GM12878 (cell line): ENCODE measurements around the gene LSP1. TPM values are rescaled to one million over a fixed set of nuclear protein-coding genes. Genes with fewer than 3 reads are reported as not detected.

Experiments
- ATAC-seq: fragments of 200-7000 bp; cut with Tn5 transposase; 3 replicates; pipeline ENCODE4 v1.9.1; 2020; ENCODE audit warnings: mild to moderate bottlenecking, moderate library complexity
- BruUV-seq: library from RNA; stranded (reverse); fragments of 400-500 nt; replicated peaks from 2 replicates; lab custom pipeline; 2021; lab: Mats Ljungman, UMichigan
- CTCF ChIA-PET: fragments of 300-600 bp; sonication (Branson Sonifier 250); formaldehyde crosslinking; extraction: SDS; loops from one replicate; lab custom pipeline; 2021; ENCODE audit warnings: inconsistent platforms; lab: Yijun Ruan, JAX
- POLR2A ChIA-PET: fragments of 350-600 bp; formaldehyde crosslinking; extraction: SDS; loops from one replicate; lab custom pipeline; 2021; ENCODE audit warnings: inconsistent platforms; lab: Charles Lee
- RAD21 ChIA-PET: fragments of 300-600 bp; sonication (Branson Sonifier 250); formaldehyde crosslinking; loops from one replicate; lab custom pipeline; 2023; ENCODE audit warnings: antibody characterized with exemption; ENCODE audit not compliant: unreplicated experiment; lab: Charles Lee
- SMC1A ChIA-PET: fragments of 300-600 bp; sonication (Branson Sonifier 250); formaldehyde crosslinking; loops from one replicate; lab custom pipeline; 2023; ENCODE audit not compliant: unreplicated experiment, uncharacterized antibody; lab: Charles Lee
- DNase-seq: peaks from one replicate; pipeline ENCODE4 v3.0.0-alpha.2; 2011; ENCODE audit warnings: low read depth, low spot score
- FAIRE-seq: peaks from 3 replicates; lab custom pipeline; 2011; peaks lifted over from hg19 to GRCh38; lab: Jason Lieb, UNC
- H2AFZ ChIP-seq: 2 replicates; pipeline ENCODE4 v1.6.0; 2011; ENCODE audit warnings: low read depth, low read length, control low read depth; ENCODE audit not compliant: control insufficient read depth
- H3K27ac ChIP-seq: 2 replicates; pipeline ENCODE4 v1.5.1; 2011; ENCODE audit warnings: control low read depth; ENCODE audit not compliant: control insufficient read depth, insufficient read depth
- H3K27me3 ChIP-seq, 2 experiments: replicated peaks in 1 of 2; 2 replicates each; pipeline versions ENCODE4 v1.6.0 to v1.6.1; 2011; ENCODE audit warnings: low read length in 1 of 2; ENCODE audit not compliant: control insufficient read depth in 2 of 2, insufficient read depth in 2 of 2
- H3K36me3 ChIP-seq, 2 experiments: 2 replicates each; pipeline ENCODE4 v1.5.1; 2011; ENCODE audit warnings: low read length in 1 of 2; ENCODE audit not compliant: control insufficient read depth in 2 of 2, insufficient read depth in 2 of 2
- H3K4me1 ChIP-seq: 2 replicates; pipeline ENCODE4 v1.6.1; 2011; ENCODE audit warnings: mild to moderate bottlenecking, low read length, moderate library complexity, mixed read lengths; ENCODE audit not compliant: control insufficient read depth, insufficient read depth
- H3K4me2 ChIP-seq: 2 replicates; pipeline ENCODE4 v1.6.0; 2011; ENCODE audit warnings: control low read depth; ENCODE audit not compliant: control insufficient read depth, insufficient read depth
- H3K4me3 ChIP-seq: fragments of 200-600 bp; sonication (generic); 2 replicates; pipeline ENCODE4 v1.5.1; 2016
- H3K79me2 ChIP-seq: 2 replicates; pipeline ENCODE4 v1.6.0; 2011; ENCODE audit warnings: low read length; ENCODE audit not compliant: control insufficient read depth, insufficient read depth
- H3K9ac ChIP-seq: 2 replicates; pipeline ENCODE4 v1.8.0; 2011; ENCODE audit warnings: low read length, control low read depth, mixed read lengths; ENCODE audit not compliant: control insufficient read depth, insufficient read depth
- H3K9me3 ChIP-seq: replicated peaks from 3 replicates; pipeline ENCODE4 v1.5.1; 2011; ENCODE audit warnings: mild to moderate bottlenecking, low read length; ENCODE audit not compliant: control insufficient read depth, insufficient read depth
- H4K20me1 ChIP-seq: 2 replicates; pipeline ENCODE4 v1.6.0; 2011; ENCODE audit not compliant: control insufficient read depth, insufficient read depth
- BCL11A ChIP-seq: IDR thresholded peaks from 2 replicates; pipeline ENCODE4 v1.6.1; 2011; ENCODE audit warnings: low read depth, low read length
- CTCF ChIP-seq, 3 experiments: IDR thresholded peaks in 2 of 3; conservative IDR thresholded peaks in 1 of 3; 2 replicates each; pipeline ENCODE4 v1.5.1; 2011; ENCODE audit warnings: low read depth in 3 of 3, low read length in 3 of 3, mild to moderate bottlenecking in 3 of 3, control low read depth in 2 of 3, moderate library complexity in 2 of 3, inconsistent platforms in 1 of 3, mixed read lengths in 1 of 3; ENCODE audit not compliant: control insufficient read depth in 2 of 3, insufficient read depth in 1 of 3; ENCODE audit errors: extremely low read depth in 1 of 3
- NBN ChIP-seq: fragments of 450-650 bp; IDR thresholded peaks from 2 replicates; pipeline ENCODE4 v1.6.1; 2016
- NRF1 ChIP-seq: conservative IDR thresholded peaks from 2 replicates; pipeline ENCODE4 v1.6.1; 2011; ENCODE audit warnings: mild to moderate bottlenecking, low read depth, low read length, improper control_type of control experiment
- REST ChIP-seq: IDR thresholded peaks from 2 replicates; pipeline ENCODE4 v1.6.1; 2012; ENCODE audit warnings: mild to moderate bottlenecking, low read depth, low read length
- YY1 ChIP-seq: IDR thresholded peaks from 2 replicates; pipeline ENCODE4 v1.6.1; 2011; ENCODE audit warnings: low read depth, mild to moderate bottlenecking, low read length
- ZBTB33 ChIP-seq: fragments of 450-650 bp; IDR thresholded peaks from 2 replicates; pipeline ENCODE4 v1.6.1; 2017; ENCODE audit warnings: mild to moderate bottlenecking
- ZBTB4 ChIP-seq: fragments of 450-650 bp; formaldehyde crosslinking; IDR thresholded peaks from 2 replicates; pipeline ENCODE4 v1.4.0; 2022; ENCODE audit warnings: mild to moderate bottlenecking, moderate library complexity
- ZNF217 ChIP-seq: fragments of 450-650 bp; IDR thresholded peaks from 2 replicates; pipeline ENCODE4 v1.6.1; 2017; ENCODE audit warnings: antibody characterized with exemption, mild to moderate bottlenecking
- WGBS: methylation state at CpG from one replicate; pipeline ENCODE4 v1.1.6; 2016; ENCODE audit warnings: low lambda C conversion rate; ENCODE audit not compliant: insufficient replicate concordance, insufficient coverage; ENCODE audit errors: missing lambda C conversion rate; 5-methylcytosine and 5-hydroxymethylcytosine counted together
- in situ Hi-C: fragments of 300-500 bp; cut with MboI; formaldehyde crosslinking; loops from 9 replicates; pipeline ENCODE4 v1.14.3; 2018; ENCODE audit warnings: mixed read lengths
- intact Hi-C: fragments of 100-400 bp; cut with micrococcal nuclease; formaldehyde crosslinking; loops from one replicate; pipeline ENCODE4 v1.14.2; 2022; ENCODE audit not compliant: unreplicated experiment
- polyA plus RNA-seq, 11 experiments: library from polyadenylated mRNA; depleted of rRNA in 4 of 11; unstranded in 6 of 11; stranded (reverse) in 5 of 11; fragments of >200 nt; fragmentation: Nextera tagmentation in 4 of 11; fragmentation: Illumina TruSeq in 1 of 11; extraction: Ambion mirVana in 4 of 11; extraction: Trizol in 1 of 11; gene quantifications; 1 replicate in 1 of 11; 2 replicates in 10 of 11; pipeline versions ENCODE4 v1.2.1 to v1.2.3, GENCODE V29; 2011 to 2016; ENCODE audit warnings: inconsistent platforms in 2 of 11, missing spikeins in 2 of 11, low read depth in 1 of 11
- total RNA-seq, 4 experiments: library from RNA; depleted of rRNA in 3 of 4; stranded (reverse); fragments of >200 nt in 3 of 4; fragmentation: Illumina TruSeq in 1 of 4; extraction: Trizol in 1 of 4; gene quantifications; 2 replicates each; pipeline versions ENCODE4 v1.2.1 to v1.2.3, GENCODE V29; 2013 to 2021

Gene LSP1
- total and polyA plus RNA-seq, 10 of the 15 experiments (the other 5 are each of a cell fraction or from before 2014, with no cell fraction given): 19.2 to 488 (median 369) TPM

DNA sequence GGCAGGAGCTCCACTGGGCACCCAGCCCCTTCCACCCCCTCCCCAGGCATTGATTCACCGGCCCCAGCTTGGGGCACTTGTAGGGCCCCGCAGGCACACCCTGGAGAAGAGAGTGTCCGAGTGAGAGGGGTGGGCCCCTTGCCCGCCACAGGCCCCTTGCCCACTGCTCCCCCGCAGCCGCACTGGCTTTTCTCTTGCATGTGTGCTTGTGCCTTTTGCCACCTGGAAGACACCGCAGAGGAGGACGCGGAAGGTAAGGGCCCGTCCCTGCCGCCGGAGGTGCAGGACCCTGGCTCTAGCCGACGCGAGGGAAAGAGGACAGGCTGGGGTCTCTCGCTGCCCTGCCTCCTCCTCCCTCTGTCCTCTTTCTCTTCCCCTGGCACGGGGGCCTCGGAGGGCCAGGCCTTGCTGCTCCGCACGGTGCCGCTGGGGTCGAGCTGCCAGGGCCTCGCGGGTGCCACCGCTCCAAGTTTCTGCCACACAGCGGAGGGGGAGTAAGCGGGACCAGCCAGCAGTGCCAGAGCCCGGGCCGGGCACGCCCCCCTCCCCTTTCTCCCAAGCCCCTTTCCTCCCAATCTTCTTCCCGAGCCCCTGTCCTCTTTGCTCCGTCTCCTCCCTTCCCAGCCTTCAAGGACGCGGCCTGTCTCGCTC lies 76.1 kb downstream of the LSP1 start (continued):
- no peak for TF ChIP-seq ZBTB4
- no peak for TF ChIP-seq CTCF (IDR thresholded peaks at IDR 0.05 in 2 of 3, conservative IDR thresholded peaks at IDR 0.05 in 1 of 3; ENCODE audit: control insufficient read depth in 2 of 3, extremely low read depth in 1 of 3, insufficient read depth in 1 of 3, low read depth in 3 of 3, low read length in 3 of 3)
- no peak for TF ChIP-seq BCL11A

DNA sequence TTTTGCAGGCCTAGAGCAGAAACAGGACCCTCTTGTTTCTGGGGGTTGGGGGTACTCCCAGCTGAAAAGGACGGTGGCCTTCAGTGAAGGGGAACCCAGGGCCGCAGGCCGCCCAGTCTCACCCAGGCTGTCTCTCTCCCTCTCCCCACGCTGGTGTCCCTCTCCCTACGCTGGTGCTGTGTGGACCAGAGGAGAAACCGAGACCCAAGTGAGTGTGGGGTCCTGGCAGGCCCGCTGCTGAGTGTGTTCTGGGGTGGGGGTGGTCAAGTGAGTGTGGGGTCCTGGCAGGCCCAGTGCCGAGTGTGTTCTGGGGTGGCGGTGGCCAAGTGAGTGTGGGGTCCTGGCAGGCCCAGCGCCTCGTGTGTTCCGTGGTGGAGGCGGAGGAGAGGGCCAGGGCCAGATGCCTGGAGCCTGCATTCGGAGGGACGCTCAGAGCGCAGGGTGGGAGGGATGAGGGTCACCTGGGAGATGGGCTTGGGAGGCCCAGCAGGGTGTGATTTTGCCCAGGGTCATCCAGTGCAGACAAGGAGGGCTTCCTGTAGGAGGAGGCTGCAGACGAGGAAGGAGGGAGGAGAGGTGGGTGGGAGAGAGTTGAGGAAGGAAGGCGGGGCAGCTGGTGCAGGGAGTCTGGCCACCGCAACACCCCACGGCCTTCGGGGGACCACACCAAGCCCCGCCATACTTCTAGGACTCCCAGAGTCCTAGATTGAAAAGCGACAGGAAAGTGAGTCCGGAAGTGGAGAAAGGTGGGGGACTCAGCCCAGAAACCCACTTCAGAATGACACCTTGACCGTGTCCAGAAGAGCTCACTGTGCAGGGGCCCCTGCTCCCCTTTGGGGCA lies 77.0 kb downstream of the LSP1 start:
- ChIA-PET POLR2A (no interaction called here), SMC1A (no interaction called here), RAD21 (no interaction called here), CTCF (no interaction called here)
- H3K27me3 ChIP-seq: no peaks in the 10 kb centered on the region; a peak in 2 of 4 replicates
- no peaks in the 10 kb centered on the region for H3K79me2 ChIP-seq
- no peak overlapping the region for H3K27ac ChIP-seq
- ATAC-seq (no peak), DNase-seq (no peak), FAIRE-seq (no peak)
- WGBS: 59% methylated on average over 23 of the region's 25 CpGs
- no peaks in the 10 kb centered on the region for H3K4me1 ChIP-seq
- intact Hi-C loops: no loop called here
- in situ Hi-C loops: no loop called here
- H3K4me3 ChIP-seq: no peak overlapping the region
- BruUV-seq: no TSS peak
- no peak overlapping the region for H3K4me2 ChIP-seq
- no peak overlapping the region for H2AFZ ChIP-seq
- H3K9ac ChIP-seq: no peak overlapping the region
- H4K20me1 ChIP-seq: no peaks in the 10 kb centered on the region
- H3K9me3 ChIP-seq: no peaks in the 10 kb centered on the region
- H3K36me3 ChIP-seq: no peaks in the 10 kb centered on the region
- TF ChIP-seq REST: no peak
- TF ChIP-seq ZBTB33: no peak
- TF ChIP-seq YY1: no peak
- no peak for TF ChIP-seq NRF1
- TF ChIP-seq ZNF217: no peak
- TF ChIP-seq NBN: no peak
